HL-60 (cell line): ENCODE results near the gene TICAM2.

Experiments used
- CTCF ChIP-seq: IDR thresholded peaks from one replicate; pipeline ENCODE4 v1.5.1; 2011; ENCODE audit warnings: low read length, control low read depth, inconsistent platforms; ENCODE audit not compliant: insufficient read depth
- POLR2AphosphoS5 ChIP-seq: IDR thresholded peaks from 2 replicates; pipeline ENCODE4 v1.6.1; 2012; ENCODE audit warnings: low read depth
- REST ChIP-seq: IDR thresholded peaks from 2 replicates; pipeline ENCODE4 v1.6.1; 2012; ENCODE audit warnings: low read depth; ENCODE audit not compliant: insufficient replicate concordance
- SPI1 ChIP-seq: IDR thresholded peaks from 2 replicates; pipeline ENCODE4 v1.6.1; 2012; ENCODE audit warnings: low read depth, mild to moderate bottlenecking, borderline replicate concordance

- TF ChIP-seq POLR2AphosphoS5 (peak; percentile 19; the same call in 1 of the 2 replicates), CTCF (no peak), SPI1 (no peak), REST (no peak)
Observed at GRCh38 chr5:115625579-115626444, 23.5 kb upstream of the TICAM2 start, which contains the start of gene TMED7.
